Endothelial cell (in vitro differentiated cells): ENCODE data around the gene SRGAP3. TPM values are rescaled to one million over a fixed set of nuclear protein-coding genes. Genes with fewer than 3 reads are reported as not detected.

Experiments used
- DNase-seq: peaks from one replicate; pipeline ENCODE4 v3.0.0; 2021; ENCODE audit warnings: low spot score
- H3K27ac Mint-ChIP-seq: one replicate; pipeline ENCODE4 v1.8.0; 2021; ENCODE audit warnings: mixed read lengths, inconsistent platforms; ENCODE audit not compliant: unreplicated experiment
- H3K27me3 Mint-ChIP-seq: one replicate; pipeline ENCODE4 v1.8.0; 2021; ENCODE audit warnings: mild to moderate bottlenecking, moderate library complexity, mixed read lengths, inconsistent platforms; ENCODE audit not compliant: unreplicated experiment
- H3K36me3 Mint-ChIP-seq: one replicate; pipeline ENCODE4 v1.8.0; 2021; ENCODE audit warnings: mild to moderate bottlenecking, low read depth, mixed read lengths, inconsistent platforms; ENCODE audit not compliant: unreplicated experiment
- H3K4me1 Mint-ChIP-seq: one replicate; pipeline ENCODE4 v1.8.0; 2021; ENCODE audit warnings: mild to moderate bottlenecking, mixed read lengths, inconsistent platforms; ENCODE audit not compliant: unreplicated experiment
- H3K4me3 Mint-ChIP-seq: one replicate; pipeline ENCODE4 v1.8.0; 2021; ENCODE audit warnings: mild to moderate bottlenecking, mixed read lengths, inconsistent platforms; ENCODE audit not compliant: unreplicated experiment
- H3K9me3 Mint-ChIP-seq: one replicate; pipeline ENCODE4 v1.8.0; 2021; ENCODE audit warnings: mixed read lengths, inconsistent platforms; ENCODE audit not compliant: unreplicated experiment
- CTCF ChIP-seq: fragments of 200-600 bp; sonication (generic); IDR thresholded peaks from one replicate; pipeline ENCODE4 v1.5.0; 2021; ENCODE audit warnings: antibody characterized with exemption; ENCODE audit not compliant: unreplicated experiment
- total RNA-seq: library from RNA; stranded (reverse); fragmentation: NEBNext Ultra II Directional; extraction: Animal tissue kit (Norgen Biotek cat#: 25700); gene quantifications from one replicate; pipeline ENCODE4 v1.2.1, GENCODE V29; 2021; ENCODE audit not compliant: unreplicated experiment

The SRGAP3 gene
- total RNA-seq, 1 donor from 2014 or later: 12.0 TPM

- no peak overlapping the region for H3K4me3 Mint-ChIP-seq
- no peak for TF ChIP-seq CTCF
- no peaks in the 10 kb centered on the region for H3K36me3 Mint-ChIP-seq
- H3K4me1 Mint-ChIP-seq: peaks cover 22% of the 10 kb centered on the region
- no peak overlapping the region for H3K27ac Mint-ChIP-seq
- DNase-seq: no peak
- peaks cover 7% of the 10 kb centered on the region for H3K27me3 Mint-ChIP-seq
- H3K9me3 Mint-ChIP-seq: no peaks in the 10 kb centered on the region
Observed at GRCh38 chr3:9064251-9064650, 185.2 kb downstream of the SRGAP3 start.

- peaks cover 25% of the 10 kb centered on the region for H3K4me1 Mint-ChIP-seq
- peaks cover 7% of the 10 kb centered on the region for H3K27me3 Mint-ChIP-seq
- TF ChIP-seq CTCF: no peak
- no peak overlapping the region for H3K27ac Mint-ChIP-seq
- H3K4me3 Mint-ChIP-seq: no peak overlapping the region
- DNase-seq: no peak
- H3K36me3 Mint-ChIP-seq: no peaks in the 10 kb centered on the region
- H3K9me3 Mint-ChIP-seq: no peaks in the 10 kb centered on the region
Observed at GRCh38 chr3:9062570-9062969, 186.9 kb downstream of the SRGAP3 start.

DNA sequence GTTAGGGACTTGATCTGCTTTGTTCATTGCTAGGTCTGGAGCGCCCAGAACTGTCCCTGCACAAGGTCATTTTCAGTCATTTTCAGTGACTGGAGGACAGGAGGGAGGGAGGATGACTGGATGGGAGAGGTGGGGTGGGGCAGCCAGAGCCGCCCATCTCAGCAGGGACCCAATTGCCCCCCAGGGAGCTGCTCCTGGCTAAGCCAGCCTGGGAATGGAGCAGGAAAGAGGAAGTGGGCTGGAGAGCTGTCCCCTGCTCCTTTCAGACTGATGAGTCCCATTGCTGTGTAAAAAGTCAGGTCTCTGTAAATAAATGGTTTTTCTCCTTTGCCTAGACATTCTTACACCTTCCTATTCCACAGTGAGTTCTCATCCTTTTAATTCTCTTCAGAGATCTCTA lies 187.8 kb downstream of the SRGAP3 start:
- H3K27ac Mint-ChIP-seq: no peak overlapping the region
- no peak for DNase-seq
- TF ChIP-seq CTCF: no peak
- H3K9me3 Mint-ChIP-seq: no peaks in the 10 kb centered on the region
- H3K4me1 Mint-ChIP-seq: peaks cover 25% of the 10 kb centered on the region
- H3K4me3 Mint-ChIP-seq: no peak overlapping the region
- H3K36me3 Mint-ChIP-seq: no peaks in the 10 kb centered on the region
- peaks cover 7% of the 10 kb centered on the region for H3K27me3 Mint-ChIP-seq

DNA sequence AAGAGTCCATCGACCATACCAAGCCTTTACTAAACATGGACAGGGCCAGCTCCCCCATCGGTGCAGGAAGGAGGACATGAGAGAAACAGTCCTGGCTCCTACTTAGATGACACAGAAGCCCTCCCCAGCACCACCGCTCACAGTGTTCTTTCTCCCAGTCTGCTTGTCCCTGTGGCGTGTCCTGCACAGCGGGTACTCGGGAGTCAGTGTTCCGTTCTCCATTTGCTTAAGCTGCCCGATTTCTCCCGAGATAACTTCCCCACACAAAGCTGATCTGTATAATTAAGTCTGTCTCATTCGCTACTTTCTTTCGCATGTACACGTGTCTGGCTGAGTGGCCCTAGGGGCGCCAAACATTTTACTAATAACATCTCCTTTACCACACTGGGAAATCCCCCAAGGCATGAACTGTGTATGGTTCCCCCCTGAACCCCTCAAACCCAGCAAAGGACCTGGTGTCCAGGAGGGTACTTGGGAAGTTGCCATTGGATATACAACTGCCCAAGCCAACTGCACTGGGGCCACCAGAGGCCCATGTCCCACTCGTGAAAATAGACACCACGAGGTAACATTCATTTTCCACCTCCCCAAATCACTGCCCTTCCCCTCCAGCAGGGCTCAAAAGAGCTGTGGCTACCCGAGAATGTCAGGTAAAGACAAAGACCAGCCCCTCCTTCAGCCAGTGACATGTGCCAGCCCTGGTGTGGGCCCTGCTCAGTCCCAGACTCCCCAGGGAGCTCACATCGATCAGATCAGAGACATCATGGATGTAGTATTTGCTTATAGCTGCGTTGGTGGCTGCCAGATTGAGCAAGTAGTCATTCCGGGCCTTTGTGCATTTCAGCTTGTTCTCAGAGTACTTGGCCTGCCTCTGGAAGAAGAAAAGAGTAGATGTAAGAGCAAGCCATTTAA lies 189.7 kb downstream of the SRGAP3 start:
- H3K4me1 Mint-ChIP-seq: peaks cover 17% of the 10 kb centered on the region
- H3K4me3 Mint-ChIP-seq: no peak overlapping the region
- no peak for DNase-seq
- no peak for TF ChIP-seq CTCF
- no peaks in the 10 kb centered on the region for H3K36me3 Mint-ChIP-seq
- no peaks in the 10 kb centered on the region for H3K9me3 Mint-ChIP-seq
- peaks cover 6% of the 10 kb centered on the region for H3K27me3 Mint-ChIP-seq
- H3K27ac Mint-ChIP-seq: no peak overlapping the region

DNA sequence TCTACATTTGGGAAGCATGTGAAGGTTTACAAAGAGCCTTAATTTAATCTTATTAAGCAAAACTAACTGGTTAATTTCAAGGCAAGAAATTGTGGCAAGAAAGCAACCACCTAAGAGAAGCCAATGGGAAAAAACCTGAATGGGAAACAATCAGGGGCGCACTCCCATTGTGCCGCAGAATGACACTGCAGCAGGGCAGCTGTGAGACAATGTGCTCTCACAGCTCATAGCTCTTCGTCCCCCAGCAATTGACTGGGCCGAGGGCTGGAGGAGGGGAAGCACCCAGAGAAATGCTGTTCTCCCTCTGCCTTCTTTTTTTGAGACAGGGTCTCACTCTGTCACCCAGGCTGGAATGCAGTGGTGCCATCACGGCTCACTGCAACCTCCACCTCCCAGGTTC lies 192.9 kb downstream of the SRGAP3 start:
- H3K36me3 Mint-ChIP-seq: peaks cover 5% of the 10 kb centered on the region
- H3K27ac Mint-ChIP-seq: no peak overlapping the region
- peaks cover 6% of the 10 kb centered on the region for H3K27me3 Mint-ChIP-seq
- H3K4me3 Mint-ChIP-seq: no peak overlapping the region
- no peaks in the 10 kb centered on the region for H3K9me3 Mint-ChIP-seq
- no peak for DNase-seq
- H3K4me1 Mint-ChIP-seq: peaks cover 11% of the 10 kb centered on the region
- TF ChIP-seq CTCF: no peak
